ENCODE data around the gene TP53AIP1. TPM values are rescaled to one million over a fixed set of nuclear protein-coding genes. Genes with fewer than 3 reads are reported as not detected.

The TP53AIP1 gene
- total RNA-seq, 1 experiment from 2014 or later = not detected

- H3K9me3 Mint-ChIP-seq = peaks cover under 1 to 7% of the 10 kb centered on the region in 2 experiments; a peak in 4 of 5 replicates
- no peak overlapping the region for H2BK20ac ChIP-seq (ENCODE audit: low read depth, low read length, poor library complexity, severe bottlenecking)
- no peak overlapping the region for H2BK120ac ChIP-seq (ENCODE audit: low read depth, low read length, poor library complexity, severe bottlenecking)
- H3K9me3 ChIP-seq (ENCODE audit: control insufficient read depth, low read depth, low read length) = no peaks in the 10 kb centered on the region
- H4K20me1 ChIP-seq (ENCODE audit: control insufficient read depth, insufficient read depth, insufficient read length) = no peaks in the 10 kb centered on the region
- no peaks in the 10 kb centered on the region for H3K79me1 ChIP-seq (ENCODE audit: insufficient read depth, low read depth, low read length, poor library complexity, severe bottlenecking)
- no CpG with 5 or more reads among the region's 17 CpGs for WGBS (ENCODE audit: extremely low coverage, insufficient read length, low lambda C conversion rate)
- TF ChIP-seq, protein P1, sequence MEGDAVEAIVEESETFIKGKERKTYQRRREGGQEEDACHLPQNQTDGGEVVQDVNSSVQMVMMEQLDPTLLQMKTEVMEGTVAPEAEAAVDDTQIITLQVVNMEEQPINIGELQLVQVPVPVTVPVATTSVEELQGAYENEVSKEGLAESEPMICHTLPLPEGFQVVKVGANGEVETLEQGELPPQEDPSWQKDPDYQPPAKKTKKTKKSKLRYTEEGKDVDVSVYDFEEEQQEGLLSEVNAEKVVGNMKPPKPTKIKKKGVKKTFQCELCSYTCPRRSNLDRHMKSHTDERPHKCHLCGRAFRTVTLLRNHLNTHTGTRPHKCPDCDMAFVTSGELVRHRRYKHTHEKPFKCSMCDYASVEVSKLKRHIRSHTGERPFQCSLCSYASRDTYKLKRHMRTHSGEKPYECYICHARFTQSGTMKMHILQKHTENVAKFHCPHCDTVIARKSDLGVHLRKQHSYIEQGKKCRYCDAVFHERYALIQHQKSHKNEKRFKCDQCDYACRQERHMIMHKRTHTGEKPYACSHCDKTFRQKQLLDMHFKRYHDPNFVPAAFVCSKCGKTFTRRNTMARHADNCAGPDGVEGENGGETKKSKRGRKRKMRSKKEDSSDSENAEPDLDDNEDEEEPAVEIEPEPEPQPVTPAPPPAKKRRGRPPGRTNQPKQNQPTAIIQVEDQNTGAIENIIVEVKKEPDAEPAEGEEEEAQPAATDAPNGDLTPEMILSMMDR (conservative IDR thresholded peaks at IDR 0.05) = no peak
- peaks cover 9% of the 10 kb centered on the region; the same call in 1 of the 2 replicates for H3K27me3 ChIP-seq (ENCODE audit: insufficient read depth, low read length)
- H3K36me3 Mint-ChIP-seq (ENCODE audit: insufficient read depth in 1 of 3, low read depth in 3 of 3) = 0 out of 7 replicates have a peak, but pooled peaks cover 0 to 4% (median 0%) of the 10 kb centered on the region in 3 experiments
- no peaks in the 10 kb centered on the region for H3K79me2 ChIP-seq (ENCODE audit: insufficient read depth, low read length)
- H4K8ac ChIP-seq (replicated peaks; ENCODE audit: insufficient read length, low read depth, low read length) = no peak overlapping the region
- no peak overlapping the region for H2AFZ ChIP-seq (ENCODE audit: low read length)
- no peak overlapping the region for H3K27ac Mint-ChIP-seq
- no peak overlapping the region for H3K4ac ChIP-seq (ENCODE audit: low read depth, low read length)
- peaks cover 80% of the 10 kb centered on the region for H3K27me3 Mint-ChIP-seq (ENCODE audit: low read depth)
- no peak overlapping the region for H3K9ac ChIP-seq (ENCODE audit: extremely low read depth, insufficient read length, low read length)
- H3K4me1 Mint-ChIP-seq = peaks cover 0 to under 1% of the 10 kb centered on the region in 2 experiments; a peak in 1 of 4 replicates
- H2AK5ac ChIP-seq (ENCODE audit: insufficient read length, low read length) = no peak overlapping the region
- H2BK5ac ChIP-seq (ENCODE audit: insufficient read length, low read length) = no peak overlapping the region
- no peak overlapping the region for H3K4me3 Mint-ChIP-seq
- no peak for DNase-seq
- no peak overlapping the region for H4K5ac ChIP-seq (ENCODE audit: insufficient read length, low read depth, low read length)
- no peak overlapping the region for H2BK12ac ChIP-seq (ENCODE audit: insufficient read length, low read depth, low read length)
- no peak overlapping the region for H3K27ac ChIP-seq (ENCODE audit: insufficient read length, low read depth, low read length)
- H3K14ac ChIP-seq (ENCODE audit: insufficient read depth, low read length) = no peak overlapping the region
- H2BK15ac ChIP-seq (ENCODE audit: low read depth, low read length) = no peak overlapping the region
- no peak overlapping the region for H4K91ac ChIP-seq (ENCODE audit: insufficient read length, low read depth, low read length)
- no peak overlapping the region for H3K4me2 ChIP-seq (ENCODE audit: insufficient read depth, insufficient read length, low read length)
- H3K23me2 ChIP-seq (ENCODE audit: insufficient read length, low read depth, low read length, poor library complexity, severe bottlenecking) = no peaks in the 10 kb centered on the region
- no peak overlapping the region for H3K23ac ChIP-seq (ENCODE audit: insufficient read length, low read depth, low read length)
- H3K4me1 ChIP-seq (ENCODE audit: insufficient read depth, low read length) = no peaks in the 10 kb centered on the region
- H3K18ac ChIP-seq (ENCODE audit: insufficient read length, low read depth, low read length) = no peak overlapping the region
- H3T11ph ChIP-seq (ENCODE audit: low read length) = no peak overlapping the region
- no peak overlapping the region for H3K56ac ChIP-seq (ENCODE audit: insufficient read length, low read depth, low read length)
These were observed 31.4 kb downstream of the TP53AIP1 start for GRCh38 chr11:128911239-128911638.
